Measurements from ENCODE around the gene XRN1. TPM values are rescaled to one million over a fixed set of nuclear protein-coding genes. Genes with fewer than 3 reads are reported as not detected.
A peak's percentile ranks its signal among the peaks of the same experiment; 100 is the strongest.

The XRN1 gene
- total RNA-seq, 1 donor from 2014 or later: 46.1 TPM

GRCh38 chr3:142281474-142281873, 166.4 kb downstream of the XRN1 start:
- Histone ChIP-seq H3K27ac (no peak overlapping the region), H3K4me3 (no peak overlapping the region), H3K9me3 (no peaks in the 10 kb centered on the region), H3K27me3 (no peaks in the 10 kb centered on the region), H3K4me1 (peaks cover 4% of the 10 kb centered on the region), H3K36me3 (no peaks in the 10 kb centered on the region)
- no peak for TF ChIP-seq CTCF (IDR thresholded peaks at IDR 0.05)
- DNase-seq (no peak), ATAC-seq (no peak)
- intact Hi-C loops (cut with DNase I): no loop called here

- DNase-seq: no peak
- Histone ChIP-seq H3K27me3 (no peaks in the 10 kb centered on the region), H3K4me1 (peaks cover 4% of the 10 kb centered on the region), H3K9me3 (no peaks in the 10 kb centered on the region), H3K4me3 (no peak overlapping the region), H3K27ac (no peak overlapping the region), H3K36me3 (no peaks in the 10 kb centered on the region)
- ATAC-seq: peak; percentile 94
- intact Hi-C loops (cut with DNase I): no loop called here
- peak; percentile 71 for TF ChIP-seq CTCF (IDR thresholded peaks at IDR 0.05)
Measured at GRCh38 chr3:142279965-142280590, 167.8 kb downstream of the XRN1 start.

GRCh38 chr3:142278451-142278850, 169.4 kb downstream of the XRN1 start:
- no peak for ATAC-seq
- peaks cover 4% of the 10 kb centered on the region for H3K4me1 ChIP-seq
- no peaks in the 10 kb centered on the region for H3K36me3 ChIP-seq
- no peak for TF ChIP-seq CTCF (IDR thresholded peaks at IDR 0.05)
- no peak for DNase-seq
- H3K9me3 ChIP-seq: no peaks in the 10 kb centered on the region
- no peak overlapping the region for H3K27ac ChIP-seq
- H3K27me3 ChIP-seq: no peaks in the 10 kb centered on the region
- no peak overlapping the region for H3K4me3 ChIP-seq
- intact Hi-C loops (cut with DNase I): no loop called here

GRCh38 chr3:142276781-142277180, 171.1 kb downstream of the XRN1 start:
- Histone ChIP-seq H3K36me3 (no peaks in the 10 kb centered on the region), H3K4me1 (peaks cover 4% of the 10 kb centered on the region), H3K9me3 (no peaks in the 10 kb centered on the region), H3K27me3 (no peaks in the 10 kb centered on the region), H3K27ac (no peak overlapping the region), H3K4me3 (no peak overlapping the region)
- intact Hi-C loops (cut with DNase I): no loop called here
- DNase-seq (no peak), ATAC-seq (peak; percentile 68)
- TF ChIP-seq CTCF (IDR thresholded peaks at IDR 0.05): no peak

GRCh38 chr3:142275856-142276255, 172.0 kb downstream of the XRN1 start:
- Histone ChIP-seq H3K27me3 (no peaks in the 10 kb centered on the region), H3K36me3 (no peaks in the 10 kb centered on the region), H3K27ac (no peak overlapping the region), H3K4me3 (no peak overlapping the region), H3K9me3 (no peaks in the 10 kb centered on the region), H3K4me1 (peaks cover 4% of the 10 kb centered on the region)
- ATAC-seq: peak; percentile 51
- DNase-seq: no peak
- no peak for TF ChIP-seq CTCF (IDR thresholded peaks at IDR 0.05)
- intact Hi-C loops (cut with DNase I): no loop called here

GRCh38 chr3:142274908-142275307, 172.9 kb downstream of the XRN1 start:
- no peaks in the 10 kb centered on the region for H3K9me3 ChIP-seq
- DNase-seq (no peak), ATAC-seq (no peak)
- no peaks in the 10 kb centered on the region for H3K27me3 ChIP-seq
- intact Hi-C loops (cut with DNase I): no loop called here
- H3K4me1 ChIP-seq: peaks cover 4% of the 10 kb centered on the region
- H3K27ac ChIP-seq: no peak overlapping the region
- no peaks in the 10 kb centered on the region for H3K36me3 ChIP-seq
- TF ChIP-seq CTCF (IDR thresholded peaks at IDR 0.05): no peak
- H3K4me3 ChIP-seq: no peak overlapping the region
